SU-DHL-6 (cell line): ENCODE measurements around the gene FBXO44.

ENCODE experiments used
- CTCF ChIP-seq: fragments of 200-600 bp; sonication (generic); IDR thresholded peaks from one replicate; pipeline ENCODE4 v1.5.1; 2017; ENCODE audit warnings: antibody characterized with exemption, mild to moderate bottlenecking, low read length, moderate library complexity; ENCODE audit not compliant: insufficient read depth, poor library complexity, severe bottlenecking
- EZH2phosphoT487 ChIP-seq: fragments of 200-600 bp; sonication (generic), shearing (Covaris generic); conservative IDR thresholded peaks from 2 replicates; pipeline ENCODE4 v1.6.1; 2018; ENCODE audit warnings: mild to moderate bottlenecking, antibody characterized with exemption, low read length, moderate library complexity, mixed read lengths

GRCh38 chr1:11653861-11654136 is 878 bp upstream of the FBXO44 start:
- TF ChIP-seq CTCF, result no peak
- TF ChIP-seq EZH2phosphoT487, result no peak
